ENCODE data around the gene SIPA1L2. TPM values are rescaled to one million over a fixed set of nuclear protein-coding genes. Genes with fewer than 3 reads are reported as not detected.

SIPA1L2 gene
- total RNA-seq, 2 donors from 2014 or later = 2.9 to 19.1 TPM

- no peaks in the 10 kb centered on the region for H3K9me3 Mint-ChIP-seq
- no peaks in the 10 kb centered on the region for H3K36me3 Mint-ChIP-seq (ENCODE audit: low read depth)
- no peak overlapping the region for H3K27ac Mint-ChIP-seq
- H3K4me1 Mint-ChIP-seq = peaks cover 5% of the 10 kb centered on the region
- ATAC-seq (replicated peaks) = no peak
- H3K4me3 Mint-ChIP-seq = no peak overlapping the region
- H3K27me3 Mint-ChIP-seq = peaks cover 20% of the 10 kb centered on the region
These were observed 25.8 kb upstream of the SIPA1L2 start for GRCh38 chr1:232655746-232656085.

GRCh38 chr1:232655028-232655745, 25.3 kb upstream of the SIPA1L2 start:
- no peaks in the 10 kb centered on the region for H3K9me3 Mint-ChIP-seq
- peaks cover 18% of the 10 kb centered on the region for H3K27me3 Mint-ChIP-seq
- peak; percentile 37 for ATAC-seq (replicated peaks)
- no peak overlapping the region for H3K27ac Mint-ChIP-seq
- H3K36me3 Mint-ChIP-seq (ENCODE audit: low read depth) = no peaks in the 10 kb centered on the region
- no peak overlapping the region for H3K4me3 Mint-ChIP-seq
- peaks cover 5% of the 10 kb centered on the region for H3K4me1 Mint-ChIP-seq

- ATAC-seq (replicated peaks) = no peak
- Mint-ChIP-seq H3K36me3 (ENCODE audit: low read depth) (no peaks in the 10 kb centered on the region), H3K27me3 (peaks cover 18% of the 10 kb centered on the region), H3K4me1 (peaks cover 5% of the 10 kb centered on the region), H3K27ac (no peak overlapping the region), H3K4me3 (no peak overlapping the region), H3K9me3 (no peaks in the 10 kb centered on the region)
These were observed 23.9 kb upstream of the SIPA1L2 start for GRCh38 chr1:232653789-232654188.

DNA sequence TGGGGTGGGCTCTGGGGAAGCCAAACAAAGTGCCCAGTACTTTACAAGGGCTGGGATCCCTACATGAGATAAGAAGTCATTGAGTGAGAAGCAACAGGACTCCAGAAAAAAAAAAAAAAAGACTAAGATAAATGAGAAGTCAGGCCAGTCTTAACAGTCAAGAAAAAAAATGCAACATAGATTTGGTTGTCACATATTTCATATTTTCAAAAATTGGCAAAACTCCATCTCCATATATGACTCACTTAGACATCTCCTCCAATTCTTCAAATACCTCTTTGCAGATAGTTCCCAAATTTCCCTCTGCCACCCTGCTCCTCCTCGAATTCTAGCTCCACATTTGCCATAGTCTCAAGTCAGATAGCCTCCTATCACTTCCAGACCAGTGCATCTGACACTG, 20.9 kb upstream of the SIPA1L2 start:
- no peaks in the 10 kb centered on the region for H3K9me3 Mint-ChIP-seq
- H3K4me1 Mint-ChIP-seq = peaks cover 5% of the 10 kb centered on the region
- H3K27me3 Mint-ChIP-seq = peaks cover 15% of the 10 kb centered on the region
- no peak overlapping the region for H3K4me3 Mint-ChIP-seq
- ATAC-seq (replicated peaks) = no peak
- no peak overlapping the region for H3K27ac Mint-ChIP-seq
- H3K36me3 Mint-ChIP-seq (ENCODE audit: low read depth) = no peaks in the 10 kb centered on the region

- Mint-ChIP-seq H3K27ac (no peak overlapping the region), H3K36me3 (ENCODE audit: low read depth) (no peaks in the 10 kb centered on the region), H3K27me3 (peaks cover 14% of the 10 kb centered on the region), H3K9me3 (no peaks in the 10 kb centered on the region), H3K4me1 (peaks cover 3% of the 10 kb centered on the region), H3K4me3 (no peak overlapping the region)
- ATAC-seq (replicated peaks) = no peak
These were observed 20.5 kb upstream of the SIPA1L2 start for GRCh38 chr1:232650418-232650817.

DNA sequence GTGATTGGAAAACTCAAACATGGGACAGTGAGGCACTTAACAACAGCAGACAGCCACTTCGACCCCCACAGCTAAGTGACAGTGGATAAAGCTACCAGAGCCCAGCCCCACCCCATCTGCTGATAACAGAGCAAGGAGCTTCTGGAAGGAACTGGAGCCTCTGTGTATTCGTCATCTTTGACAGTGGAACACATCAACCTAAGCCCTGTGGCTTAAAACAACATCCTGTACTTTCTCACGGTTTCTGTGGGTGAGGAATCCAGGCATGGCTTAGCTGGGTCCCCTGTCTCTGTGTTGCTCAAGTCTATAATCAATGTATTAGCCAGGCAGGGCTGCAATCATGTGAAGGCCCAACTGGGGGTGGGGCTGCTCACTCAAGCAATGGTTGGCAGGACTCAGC, 18.4 kb upstream of the SIPA1L2 start:
- H3K4me1 Mint-ChIP-seq = no peaks in the 10 kb centered on the region
- H3K36me3 Mint-ChIP-seq (ENCODE audit: low read depth) = no peaks in the 10 kb centered on the region
- H3K4me3 Mint-ChIP-seq = no peak overlapping the region
- H3K9me3 Mint-ChIP-seq = no peaks in the 10 kb centered on the region
- no peak for ATAC-seq (replicated peaks)
- no peak overlapping the region for H3K27ac Mint-ChIP-seq
- H3K27me3 Mint-ChIP-seq = peaks cover 12% of the 10 kb centered on the region

DNA sequence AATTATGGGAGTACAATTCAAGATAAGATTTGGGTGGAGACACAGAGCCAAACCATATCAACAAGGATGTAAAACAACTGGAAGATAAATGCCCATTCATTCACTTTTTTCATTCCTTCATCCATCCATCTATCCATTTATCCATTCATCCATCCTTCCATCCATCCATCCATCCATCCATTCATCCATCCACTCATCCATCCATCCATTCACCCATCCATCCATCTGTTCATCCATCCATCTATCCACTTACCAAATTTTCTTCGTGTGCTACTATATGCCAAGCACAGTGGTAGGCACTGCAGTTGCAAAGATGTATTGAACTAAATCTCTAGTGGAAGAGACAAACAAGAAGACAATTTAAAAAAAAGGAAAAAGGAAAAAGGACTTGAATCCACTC, 14.3 kb upstream of the SIPA1L2 start:
- ATAC-seq (replicated peaks) = no peak
- no peaks in the 10 kb centered on the region for H3K4me1 Mint-ChIP-seq
- H3K27ac Mint-ChIP-seq = no peak overlapping the region
- no peaks in the 10 kb centered on the region for H3K9me3 Mint-ChIP-seq
- H3K27me3 Mint-ChIP-seq = peaks cover 4% of the 10 kb centered on the region
- no peaks in the 10 kb centered on the region for H3K36me3 Mint-ChIP-seq (ENCODE audit: low read depth)
- no peak overlapping the region for H3K4me3 Mint-ChIP-seq

DNA sequence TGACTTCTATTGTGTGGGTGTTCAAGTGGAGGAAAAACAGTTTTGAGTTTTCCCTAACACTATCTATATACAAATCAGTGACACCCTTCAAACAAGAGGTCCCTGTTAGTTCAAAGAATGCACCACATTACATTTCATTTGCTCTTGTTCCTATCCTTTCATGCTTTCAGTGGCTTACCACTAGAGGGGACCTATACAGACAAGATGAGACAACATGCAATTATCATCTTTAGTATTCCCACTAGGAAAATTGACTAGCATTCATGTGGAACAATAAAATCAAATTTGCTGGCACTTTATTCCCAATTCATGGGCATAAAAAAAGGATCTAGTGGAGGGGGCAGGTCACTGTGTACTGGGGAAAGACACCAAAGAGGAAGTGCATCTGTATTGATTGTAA, 13.3 kb upstream of the SIPA1L2 start:
- Mint-ChIP-seq H3K4me1 (no peaks in the 10 kb centered on the region), H3K27me3 (peaks cover 4% of the 10 kb centered on the region), H3K4me3 (no peak overlapping the region), H3K36me3 (ENCODE audit: low read depth) (no peaks in the 10 kb centered on the region), H3K9me3 (no peaks in the 10 kb centered on the region), H3K27ac (no peak overlapping the region)
- ATAC-seq (replicated peaks) = no peak

GRCh38 chr1:232641507-232641906, 11.6 kb upstream of the SIPA1L2 start:
- Mint-ChIP-seq H3K36me3 (ENCODE audit: low read depth) (no peaks in the 10 kb centered on the region), H3K27ac (no peak overlapping the region), H3K4me3 (no peak overlapping the region), H3K4me1 (no peaks in the 10 kb centered on the region), H3K27me3 (peaks cover 4% of the 10 kb centered on the region), H3K9me3 (no peaks in the 10 kb centered on the region)
- no peak for ATAC-seq (replicated peaks)

- Mint-ChIP-seq H3K27me3 (no peaks in the 10 kb centered on the region), H3K36me3 (ENCODE audit: low read depth) (no peaks in the 10 kb centered on the region), H3K9me3 (no peaks in the 10 kb centered on the region), H3K4me3 (no peak overlapping the region), H3K27ac (no peak overlapping the region), H3K4me1 (no peaks in the 10 kb centered on the region)
- ATAC-seq (replicated peaks) = peak; percentile 24
These were observed 6.9 kb upstream of the SIPA1L2 start for GRCh38 chr1:232636799-232637198.

DNA sequence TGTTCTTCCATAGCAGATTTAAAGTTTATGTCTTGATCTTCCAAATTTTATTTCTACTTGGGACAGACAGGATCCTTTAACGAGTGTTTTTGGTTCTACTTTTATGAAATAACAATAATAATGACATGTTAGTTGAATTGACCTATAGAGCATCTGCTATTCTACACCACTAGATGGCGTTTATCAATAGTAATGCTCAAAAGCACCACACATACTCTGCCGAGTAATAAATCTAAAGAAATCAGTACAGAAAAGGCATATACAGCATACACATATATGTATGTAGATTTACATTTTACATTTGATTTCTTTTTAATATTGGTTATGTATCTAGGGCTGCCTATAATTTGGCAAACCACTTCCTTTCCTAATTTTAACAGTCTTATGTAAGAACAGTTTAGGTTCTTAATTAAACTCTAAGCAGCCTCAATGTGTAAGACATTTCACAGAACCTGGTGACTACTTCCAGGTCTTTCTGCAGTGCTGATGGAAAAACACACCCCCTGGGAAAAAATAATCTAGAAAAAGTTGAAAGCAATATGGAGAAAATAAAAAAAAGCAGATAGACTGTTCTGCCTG, 5.9 kb upstream of the SIPA1L2 start:
- Mint-ChIP-seq H3K27me3 (no peaks in the 10 kb centered on the region), H3K4me3 (no peak overlapping the region), H3K9me3 (no peaks in the 10 kb centered on the region), H3K27ac (no peak overlapping the region), H3K36me3 (ENCODE audit: low read depth) (no peaks in the 10 kb centered on the region), H3K4me1 (no peaks in the 10 kb centered on the region)
- peak; percentile 76 for ATAC-seq (replicated peaks)

DNA sequence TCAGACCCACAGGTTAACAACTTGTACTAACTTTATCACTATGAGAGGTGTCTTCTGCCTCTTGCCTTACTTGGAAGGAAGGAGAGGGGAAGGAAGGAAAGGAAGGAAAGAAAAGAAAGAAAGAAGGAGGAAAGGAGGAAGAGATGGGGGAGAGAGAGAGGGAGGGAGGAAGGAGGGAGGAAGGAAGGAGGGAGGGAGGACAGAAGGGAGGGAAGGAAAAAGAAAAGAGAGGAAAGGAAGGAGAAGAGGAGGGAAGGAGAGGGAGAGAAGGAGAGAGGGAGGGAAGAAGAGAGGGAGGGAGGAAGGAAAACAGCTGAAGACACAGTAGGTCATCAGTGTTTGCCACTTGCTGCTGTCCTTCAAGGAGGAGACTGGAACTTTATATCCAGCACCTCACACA, 5.3 kb upstream of the SIPA1L2 start:
- ATAC-seq (replicated peaks) = no peak
- no peaks in the 10 kb centered on the region for H3K4me1 Mint-ChIP-seq
- H3K4me3 Mint-ChIP-seq = no peak overlapping the region
- H3K36me3 Mint-ChIP-seq (ENCODE audit: low read depth) = no peaks in the 10 kb centered on the region
- no peak overlapping the region for H3K27ac Mint-ChIP-seq
- no peaks in the 10 kb centered on the region for H3K27me3 Mint-ChIP-seq
- H3K9me3 Mint-ChIP-seq = no peaks in the 10 kb centered on the region

- H3K27me3 Mint-ChIP-seq = no peaks in the 10 kb centered on the region
- no peak for ATAC-seq (replicated peaks)
- H3K27ac Mint-ChIP-seq = no peak overlapping the region
- H3K4me1 Mint-ChIP-seq = no peaks in the 10 kb centered on the region
- H3K36me3 Mint-ChIP-seq (ENCODE audit: low read depth) = peaks cover 3% of the 10 kb centered on the region
- H3K9me3 Mint-ChIP-seq = no peaks in the 10 kb centered on the region
- H3K4me3 Mint-ChIP-seq = no peak overlapping the region
These were observed 4.2 kb upstream of the SIPA1L2 start for GRCh38 chr1:232634096-232634495.

- H3K4me1 Mint-ChIP-seq = peaks cover 19% of the 10 kb centered on the region
- ATAC-seq (replicated peaks) = no peak
- peaks cover 7% of the 10 kb centered on the region for H3K36me3 Mint-ChIP-seq (ENCODE audit: low read depth)
- no peaks in the 10 kb centered on the region for H3K27me3 Mint-ChIP-seq
- H3K9me3 Mint-ChIP-seq = no peaks in the 10 kb centered on the region
- peak overlapping the region; percentile 80 for H3K4me3 Mint-ChIP-seq
- no peak overlapping the region for H3K27ac Mint-ChIP-seq
These were observed 912 bp upstream of the SIPA1L2 start for GRCh38 chr1:232630894-232631195.

DNA sequence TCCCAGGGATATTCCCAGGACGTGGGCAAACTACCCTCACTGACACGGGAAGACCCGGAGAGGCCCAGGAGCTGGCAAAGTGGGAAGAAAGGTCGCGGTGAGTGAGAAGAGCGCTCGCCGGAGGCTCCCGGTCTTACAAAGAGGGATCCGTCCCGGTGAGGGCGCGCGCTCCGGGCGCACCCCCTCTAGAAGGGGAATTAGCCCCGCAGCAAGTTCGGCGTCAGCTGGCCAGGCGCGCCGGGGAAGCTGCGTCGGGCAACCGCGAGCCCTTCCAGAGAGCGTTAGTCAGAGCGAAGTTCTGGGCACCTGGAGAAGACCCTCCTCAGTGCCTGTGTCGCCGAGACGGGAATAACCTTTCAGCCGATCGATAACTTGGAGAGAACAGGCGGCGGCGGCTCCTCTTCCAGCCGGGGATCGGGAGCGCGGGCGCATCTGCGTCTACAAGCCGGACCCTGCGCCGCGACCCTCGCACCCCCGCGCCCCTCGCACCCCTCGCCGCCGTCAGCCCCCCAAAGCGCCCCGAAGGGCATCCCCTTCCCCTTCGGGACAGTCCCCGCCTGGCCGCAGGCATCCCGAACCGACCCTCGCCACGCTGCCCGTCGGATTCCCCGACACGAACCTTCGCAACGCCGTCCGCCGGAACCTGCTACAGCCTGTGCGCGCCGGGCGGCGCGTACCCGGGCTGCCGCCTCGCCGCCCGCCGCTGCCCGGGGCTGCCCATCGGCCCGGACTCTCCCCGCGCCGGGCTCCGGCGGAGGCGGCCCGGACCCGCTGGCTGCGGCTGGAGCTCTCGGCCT, 485 bp downstream of the SIPA1L2 start:
- peak; percentile 60 for ATAC-seq (replicated peaks)
- H3K4me1 Mint-ChIP-seq = peaks cover 27% of the 10 kb centered on the region
- peak overlapping the region; percentile 87 for H3K4me3 Mint-ChIP-seq
- peaks cover 7% of the 10 kb centered on the region for H3K36me3 Mint-ChIP-seq (ENCODE audit: low read depth)
- H3K27ac Mint-ChIP-seq = peak overlapping the region; percentile 88
- no peaks in the 10 kb centered on the region for H3K27me3 Mint-ChIP-seq
- no peaks in the 10 kb centered on the region for H3K9me3 Mint-ChIP-seq

All from activated T-helper 17 cell treated with anti-CD3 and anti-CD28 coated beads, Interleukin-2, amount 50 U/mL, for 72 hours (primary cell).